Cardiac muscle cell (in vitro differentiated cells and primary cell): ENCODE measurements around the gene ACD. TPM values are rescaled to one million over a fixed set of nuclear protein-coding genes. Genes with fewer than 3 reads are reported as not detected.
A peak's percentile ranks its signal among the peaks of the same experiment; 100 is the strongest.

ENCODE experiments used
- DNase-seq, 2 donors: peaks; one replicate each; pipeline versions ENCODE4 v3.0.0 to v3.0.0-alpha.2; 2010 to 2017; ENCODE audit warnings: low read depth in 1 of 2, low spot score in 1 of 2
- H3K27ac ChIP-seq: fragments of 200-600 bp; sonication (generic); 2 replicates; pipeline ENCODE4 v1.5.1; 2016
- H3K27me3 ChIP-seq: fragments of 200-600 bp; sonication (generic); 2 replicates; pipeline ENCODE4 v1.6.0; 2016; ENCODE audit warnings: control low read depth
- H3K36me3 ChIP-seq: fragments of 200-600 bp; sonication (generic); 2 replicates; pipeline ENCODE4 v1.5.1; 2016; ENCODE audit warnings: control low read depth
- H3K4me1 ChIP-seq: fragments of 200-600 bp; sonication (generic); 2 replicates; pipeline ENCODE4 v1.8.1; 2017; ENCODE audit warnings: low read depth, mild to moderate bottlenecking, mixed run types
- H3K4me3 ChIP-seq: fragments of 200-600 bp; sonication (generic); 2 replicates; pipeline ENCODE4 v1.5.1; 2016; ENCODE audit warnings: mild to moderate bottlenecking
- H3K9me3 ChIP-seq: fragments of 200-600 bp; sonication (generic); 2 replicates; pipeline ENCODE4 v1.5.1; 2017; ENCODE audit warnings: low read depth, mild to moderate bottlenecking, control low read depth
- polyA plus RNA-seq: library from polyadenylated mRNA; unstranded; fragments of >200 nt; fragmentation: Nextera tagmentation; extraction: Ambion mirVana; gene quantifications from 2 replicates; pipeline ENCODE4 v1.2.1, GENCODE V29; 2016
- total RNA-seq: library from RNA; depleted of rRNA; stranded (reverse); fragments of >200 nt; gene quantifications from 2 replicates; pipeline ENCODE4 v1.2.3, GENCODE V29; 2016
- TF ChIP-seq, protein P1 (sequence below): IDR thresholded peaks from 2 replicates; pipeline ENCODE4 v1.5.1; 2012; ENCODE audit warnings: low read depth, mild to moderate bottlenecking, low read length

Gene ACD
- total and polyA plus RNA-seq, 2 experiments from 2014 or later, result 17.2 to 31.8 TPM

DNA sequence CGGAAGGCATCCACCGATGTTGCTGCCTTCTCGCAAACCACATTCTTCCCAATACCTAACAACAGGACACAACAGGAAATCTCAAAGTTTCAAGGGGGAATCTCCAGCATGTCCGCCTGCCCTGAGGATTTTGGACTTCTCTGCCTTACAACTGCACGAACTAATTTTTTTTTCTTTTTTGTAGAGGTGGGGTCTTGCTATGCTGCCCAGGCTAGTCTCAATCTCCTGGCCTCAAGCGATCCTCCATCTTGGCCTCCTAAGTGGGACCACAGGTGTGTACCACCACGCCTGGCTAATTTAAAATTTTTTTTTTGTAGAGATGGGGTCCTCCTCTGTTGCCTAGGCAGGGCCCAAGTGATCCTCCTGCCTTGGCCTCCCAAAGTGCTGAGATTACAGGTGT, 15.9 kb upstream of the ACD start:
- H3K27ac ChIP-seq, result no peak overlapping the region
- no peaks in the 10 kb centered on the region for H3K9me3 ChIP-seq
- TF ChIP-seq, protein P1, sequence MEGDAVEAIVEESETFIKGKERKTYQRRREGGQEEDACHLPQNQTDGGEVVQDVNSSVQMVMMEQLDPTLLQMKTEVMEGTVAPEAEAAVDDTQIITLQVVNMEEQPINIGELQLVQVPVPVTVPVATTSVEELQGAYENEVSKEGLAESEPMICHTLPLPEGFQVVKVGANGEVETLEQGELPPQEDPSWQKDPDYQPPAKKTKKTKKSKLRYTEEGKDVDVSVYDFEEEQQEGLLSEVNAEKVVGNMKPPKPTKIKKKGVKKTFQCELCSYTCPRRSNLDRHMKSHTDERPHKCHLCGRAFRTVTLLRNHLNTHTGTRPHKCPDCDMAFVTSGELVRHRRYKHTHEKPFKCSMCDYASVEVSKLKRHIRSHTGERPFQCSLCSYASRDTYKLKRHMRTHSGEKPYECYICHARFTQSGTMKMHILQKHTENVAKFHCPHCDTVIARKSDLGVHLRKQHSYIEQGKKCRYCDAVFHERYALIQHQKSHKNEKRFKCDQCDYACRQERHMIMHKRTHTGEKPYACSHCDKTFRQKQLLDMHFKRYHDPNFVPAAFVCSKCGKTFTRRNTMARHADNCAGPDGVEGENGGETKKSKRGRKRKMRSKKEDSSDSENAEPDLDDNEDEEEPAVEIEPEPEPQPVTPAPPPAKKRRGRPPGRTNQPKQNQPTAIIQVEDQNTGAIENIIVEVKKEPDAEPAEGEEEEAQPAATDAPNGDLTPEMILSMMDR, result no peak
- no peak for DNase-seq
- H3K27me3 ChIP-seq, result peaks cover 87% of the 10 kb centered on the region
- H3K4me1 ChIP-seq, result no peaks in the 10 kb centered on the region
- H3K4me3 ChIP-seq, result no peak overlapping the region
- no peaks in the 10 kb centered on the region for H3K36me3 ChIP-seq

DNA sequence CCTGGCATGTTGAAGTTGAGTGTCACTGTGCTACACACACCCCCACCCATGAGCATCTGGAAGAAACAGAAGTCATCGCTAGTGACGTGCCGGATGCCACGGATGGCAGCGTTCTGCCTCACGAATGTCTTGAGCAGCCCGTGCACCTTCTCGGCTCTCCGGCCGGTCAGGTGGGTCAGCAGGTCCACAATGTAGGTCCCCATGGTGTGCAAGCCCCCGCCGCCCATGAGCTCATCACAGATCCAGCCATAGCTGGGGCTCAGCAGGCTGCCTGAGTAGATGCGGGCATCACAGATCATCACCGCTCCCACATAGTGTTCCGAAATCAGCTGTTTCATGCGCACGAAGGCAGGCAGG, 15.5 kb upstream of the ACD start:
- TF ChIP-seq, protein P1, result no peak
- no peaks in the 10 kb centered on the region for H3K4me1 ChIP-seq
- peaks cover 87% of the 10 kb centered on the region for H3K27me3 ChIP-seq
- no peak overlapping the region for H3K4me3 ChIP-seq
- no peaks in the 10 kb centered on the region for H3K36me3 ChIP-seq
- H3K27ac ChIP-seq, result no peak overlapping the region
- DNase-seq, result no peak
- H3K9me3 ChIP-seq, result no peaks in the 10 kb centered on the region

DNA sequence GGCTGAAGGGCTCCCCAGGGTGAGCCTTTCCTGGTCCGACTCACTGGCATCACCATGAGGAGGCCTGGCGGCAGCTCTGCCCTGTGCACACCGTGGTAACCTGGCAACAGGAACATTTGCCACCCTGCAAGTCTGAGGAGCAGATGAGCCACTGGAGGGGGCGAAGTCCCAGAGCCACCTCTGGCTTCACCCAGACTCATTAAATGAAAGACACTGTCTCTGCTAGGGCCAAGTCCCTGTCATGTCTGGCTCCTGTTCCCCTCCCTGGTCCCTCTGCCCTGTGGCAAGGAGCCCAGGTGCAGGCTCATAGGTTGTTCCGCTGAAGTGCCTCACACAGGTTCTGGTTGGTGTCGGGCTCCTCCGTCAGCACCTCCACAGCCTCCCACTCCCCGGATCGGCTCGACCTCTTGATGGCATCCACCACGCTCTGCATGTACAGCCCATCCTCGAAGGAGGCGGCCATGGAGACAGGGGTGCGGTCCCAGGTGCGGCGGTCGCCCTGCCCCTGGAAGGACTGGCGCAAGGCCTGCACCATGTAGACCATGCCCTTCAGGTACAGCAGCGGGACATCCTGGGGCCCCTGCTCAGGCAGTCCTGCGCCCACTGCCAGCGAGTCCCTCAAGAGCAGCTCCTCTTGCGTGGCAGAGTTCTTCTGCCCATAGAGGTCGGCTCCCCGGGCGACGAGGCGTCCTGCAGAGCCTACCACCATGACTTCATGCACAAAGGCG, 15.0 kb upstream of the ACD start:
- DNase-seq, result no peak
- H3K36me3 ChIP-seq, result no peaks in the 10 kb centered on the region
- no peak overlapping the region for H3K4me3 ChIP-seq
- H3K9me3 ChIP-seq, result no peaks in the 10 kb centered on the region
- peaks cover 87% of the 10 kb centered on the region for H3K27me3 ChIP-seq
- TF ChIP-seq, protein P1, result no peak
- H3K27ac ChIP-seq, result no peak overlapping the region
- H3K4me1 ChIP-seq, result no peaks in the 10 kb centered on the region

DNA sequence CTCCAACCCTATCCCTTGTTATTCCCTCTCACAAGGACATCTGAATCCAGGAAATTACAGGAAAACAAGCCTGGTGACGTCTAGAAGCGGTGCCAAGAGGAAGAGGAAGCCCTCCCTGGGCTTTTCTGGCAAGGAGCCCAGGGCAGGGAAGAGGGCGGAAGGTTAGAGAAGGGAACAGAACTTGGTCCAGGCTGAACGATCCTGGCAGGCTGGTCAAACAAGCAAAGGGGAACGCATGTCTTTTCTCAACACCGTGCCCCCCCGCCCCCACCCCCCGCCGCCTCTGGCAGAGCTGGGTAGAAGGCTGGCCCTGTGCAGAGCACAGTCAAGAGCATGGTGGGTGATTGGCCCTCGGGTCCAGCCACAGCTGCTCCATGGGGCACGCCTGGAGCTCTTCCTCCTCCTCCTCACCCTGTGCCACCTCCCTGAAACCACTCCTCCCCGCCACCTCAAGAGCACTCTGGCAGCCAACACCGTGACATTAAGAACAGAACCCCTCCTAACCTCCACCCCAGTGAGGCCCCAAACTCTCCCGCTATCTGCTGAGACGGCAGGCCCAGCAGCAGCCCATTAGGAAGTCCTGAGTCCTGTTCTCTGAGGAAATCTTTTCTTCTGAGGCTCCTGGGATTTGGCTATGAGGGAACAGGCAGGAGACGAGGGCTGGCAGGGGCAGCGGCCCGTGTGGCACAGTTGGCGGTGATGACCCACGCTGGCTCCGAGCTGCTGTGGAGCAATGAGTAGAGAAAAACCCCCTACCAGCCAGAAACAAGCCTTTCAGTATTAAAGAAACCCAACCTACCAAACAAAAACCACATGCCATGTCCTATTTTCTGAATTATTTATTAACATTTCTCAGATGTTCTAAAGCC, 13.9 kb upstream of the ACD start:
- DNase-seq, result peak in 1 of 2 donors; percentile 80
- H3K27ac ChIP-seq, result no peak overlapping the region
- no peaks in the 10 kb centered on the region for H3K9me3 ChIP-seq
- TF ChIP-seq, protein P1, result no peak
- H3K36me3 ChIP-seq, result no peaks in the 10 kb centered on the region
- no peaks in the 10 kb centered on the region for H3K4me1 ChIP-seq
- no peak overlapping the region for H3K4me3 ChIP-seq
- H3K27me3 ChIP-seq, result peaks cover 89% of the 10 kb centered on the region

DNA sequence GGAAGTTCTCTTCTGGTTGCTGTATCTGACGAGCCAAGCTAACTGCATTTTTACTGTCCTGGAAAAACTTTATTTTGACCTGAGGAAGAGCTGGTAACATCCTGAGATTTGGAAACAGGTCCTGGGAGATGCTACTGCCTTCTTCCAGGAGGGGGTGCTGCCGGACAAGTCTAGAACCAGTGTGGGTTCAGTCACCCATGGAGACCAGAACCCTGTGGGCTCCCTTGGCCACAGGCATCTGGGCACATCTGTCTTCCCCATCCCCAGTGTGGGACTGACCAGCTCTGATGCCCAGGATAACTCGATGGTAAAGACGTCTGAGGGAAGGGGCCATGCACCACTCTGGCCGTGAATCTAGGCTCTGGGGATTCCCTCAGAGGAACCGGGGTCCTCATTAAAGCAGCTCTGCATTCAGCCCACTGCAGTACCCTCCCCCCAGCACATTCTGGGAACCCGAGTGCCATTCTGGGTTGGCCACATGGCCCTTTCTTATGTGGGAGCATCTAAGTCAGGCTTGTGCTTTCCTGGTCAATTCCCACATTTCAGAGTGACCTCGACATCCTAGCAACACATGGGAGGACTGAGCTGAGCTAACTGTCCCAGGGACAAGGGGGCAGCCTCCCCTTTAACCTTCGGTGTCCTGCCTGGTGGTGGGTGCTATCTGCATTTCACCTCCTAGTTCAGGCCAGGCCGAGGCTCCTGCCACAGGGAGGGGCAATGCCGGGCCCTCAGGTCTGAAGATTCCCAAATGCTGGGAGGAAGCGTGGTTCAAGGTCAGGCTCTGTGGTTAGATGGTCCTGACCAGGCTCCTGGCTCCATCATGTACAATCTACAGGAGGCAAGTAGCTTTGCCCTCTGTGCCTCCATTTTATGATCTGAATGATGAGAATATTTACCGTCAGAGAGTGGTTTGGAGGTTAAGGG, 12.9 kb upstream of the ACD start:
- H3K9me3 ChIP-seq, result no peaks in the 10 kb centered on the region
- peaks cover 83% of the 10 kb centered on the region for H3K27me3 ChIP-seq
- H3K4me3 ChIP-seq, result no peak overlapping the region
- peak; percentile 68 to 84 for DNase-seq
- TF ChIP-seq, protein P1, result peak; percentile 87
- H3K4me1 ChIP-seq, result no peaks in the 10 kb centered on the region
- H3K36me3 ChIP-seq, result no peaks in the 10 kb centered on the region
- H3K27ac ChIP-seq, result no peak overlapping the region
